K562 (cell line): ENCODE results near the gene ITPR1. TPM values are rescaled to one million over a fixed set of nuclear protein-coding genes. Genes with fewer than 3 reads are reported as not detected.
A peak's percentile ranks its signal among the peaks of the same experiment; 100 is the strongest.

ENCODE experiments used
- ATAC-seq: fragments of 200-7000 bp; cut with Tn5 transposase; 3 replicates; pipeline ENCODE4 v1.9.1; 2020; ENCODE audit warnings: moderate library complexity
- BruUV-seq: library from RNA; stranded (reverse); fragments of 400-500 nt; replicated peaks from 2 replicates; lab custom pipeline; 2021; lab: Mats Ljungman, UMichigan
- CTCF ChIA-PET: fragments of 300-600 bp; formaldehyde crosslinking; extraction: SDS; loops from one replicate; lab custom pipeline; 2021; ENCODE audit warnings: low intra/inter-chr PET ratio; lab: Yijun Ruan, JAX
- POLR2A ChIA-PET: fragments of 300-600, 350-650 bp; sonication (Branson Sonifier 250); formaldehyde crosslinking; extraction: SDS; loops from one replicate; lab custom pipeline; 2021; ENCODE audit warnings: antibody characterized with exemption, inconsistent platforms; lab: Yijun Ruan, JAX
- DNase-seq, 4 experiments: peaks; one replicate each; pipeline versions ENCODE4 v3.0.0 to v3.0.0-alpha.2; 2011 to 2018; ENCODE audit warnings: low spot score in 3 of 4, mixed read lengths in 3 of 4; ENCODE audit errors: extremely low read depth in 1 of 4
- FAIRE-seq: peaks from 2 replicates; lab custom pipeline; 2011; peaks lifted over from hg19 to GRCh38; lab: Jason Lieb, UNC
- H2AFZ ChIP-seq: 2 replicates; pipeline ENCODE4 v1.6.0; 2011; ENCODE audit warnings: low read depth, low read length, control low read depth, inconsistent platforms
- H3K27ac ChIP-seq: fragments of 200-600 bp; 3 replicates; pipeline ENCODE4 v1.8.0; 2011; ENCODE audit warnings: low read depth, mild to moderate bottlenecking, control low read depth, inconsistent platforms, low read length, moderate library complexity, mixed read lengths; ENCODE audit errors: extremely low read depth
- H3K27me3 ChIP-seq, 2 experiments: fragments of 300-600 bp in 1 of 2; 2 replicates in 1 of 2; 3 replicates in 1 of 2; pipeline versions ENCODE4 v1.6.0 to v1.8.0; 2011; ENCODE audit warnings: inconsistent platforms in 2 of 2, low read length in 2 of 2, mild to moderate bottlenecking in 1 of 2, mixed read lengths in 1 of 2, moderate library complexity in 1 of 2; ENCODE audit not compliant: control insufficient read depth in 2 of 2, insufficient read depth in 2 of 2
- H3K36me3 ChIP-seq: fragments of 300-600 bp; 3 replicates; pipeline ENCODE4 v1.8.0; 2011; ENCODE audit warnings: mild to moderate bottlenecking, low read length, inconsistent platforms; ENCODE audit not compliant: control insufficient read depth, insufficient read depth
- H3K4me1 ChIP-seq, 2 experiments: fragments of 200-600 bp in 1 of 2; replicated peaks in 1 of 2; 2 replicates in 1 of 2; 3 replicates in 1 of 2; pipeline versions ENCODE4 v1.5.1 to v1.8.0; 2011; ENCODE audit warnings: inconsistent platforms in 2 of 2, low read length in 2 of 2, mild to moderate bottlenecking in 1 of 2, mixed read lengths in 1 of 2, moderate library complexity in 1 of 2; ENCODE audit not compliant: control insufficient read depth in 2 of 2, insufficient read depth in 2 of 2
- H3K4me2 ChIP-seq: 2 replicates; pipeline ENCODE4 v1.6.1; 2011; ENCODE audit warnings: low read length, control low read depth, inconsistent platforms, mixed read lengths; ENCODE audit not compliant: insufficient read depth
- H3K4me3 ChIP-seq: fragments of 200-600 bp; sonication (generic), shearing (Covaris generic); 2 replicates; pipeline ENCODE4 v1.5.1; 2016; ENCODE audit warnings: control low read depth, inconsistent platforms
- H3K79me2 ChIP-seq: fragments of 200-600 bp; 3 replicates; pipeline ENCODE4 v1.8.0; 2011; ENCODE audit warnings: low read length, inconsistent platforms; ENCODE audit not compliant: control insufficient read depth, insufficient read depth
- H3K9ac ChIP-seq, 2 experiments: 2 replicates each; pipeline versions ENCODE4 v1.6.0 to v1.6.1; 2011; ENCODE audit warnings: low read depth in 2 of 2, low read length in 2 of 2, control low read depth in 1 of 2, inconsistent platforms in 1 of 2, mild to moderate bottlenecking in 1 of 2, mixed read lengths in 1 of 2; ENCODE audit not compliant: insufficient read depth in 1 of 2
- H3K9me1 ChIP-seq: one replicate; pipeline ENCODE4 v1.6.0; 2011; ENCODE audit warnings: inconsistent platforms, mild to moderate bottlenecking, low read length, moderate library complexity; ENCODE audit not compliant: control insufficient read depth, insufficient read depth
- H3K9me3 ChIP-seq: replicated peaks from 2 replicates; pipeline ENCODE4 v1.5.1; 2011; ENCODE audit warnings: low read depth, low read length, inconsistent platforms; ENCODE audit not compliant: control insufficient read depth, insufficient read depth
- H4K20me1 ChIP-seq: replicated peaks from 2 replicates; pipeline ENCODE4 v1.6.1; 2011; ENCODE audit warnings: low read length, inconsistent platforms, mixed read lengths; ENCODE audit not compliant: control insufficient read depth, insufficient read depth
- CHD7 ChIP-seq: fragments of 200-600 bp; sonication (generic); IDR thresholded peaks from one replicate; pipeline ENCODE4 v1.6.1; 2012; ENCODE audit warnings: mild to moderate bottlenecking, low read depth, low read length, inconsistent platforms
- CREB3L1 ChIP-seq: fragments of 450-650 bp; IDR thresholded peaks from 2 replicates; pipeline ENCODE4 v1.6.1; 2014; ENCODE audit warnings: low read depth, mild to moderate bottlenecking, moderate library complexity, borderline replicate concordance
- E2F6 ChIP-seq, 2 experiments: IDR thresholded peaks; 2 replicates each; pipeline ENCODE4 v1.6.1; 2011; ENCODE audit warnings: borderline replicate concordance in 1 of 2, control low read depth in 1 of 2, low read depth in 1 of 2, low read length in 1 of 2, mild to moderate bottlenecking in 1 of 2, mixed read lengths in 1 of 2, moderate library complexity in 1 of 2; ENCODE audit not compliant: insufficient read depth in 1 of 2, insufficient read length in 1 of 2, poor library complexity in 1 of 2, severe bottlenecking in 1 of 2; ENCODE audit errors: extremely low read depth in 1 of 2
- SP1 ChIP-seq: sonication (generic); formaldehyde crosslinking; IDR thresholded peaks from 2 replicates; pipeline ENCODE4 v1.8.1; 2022; ENCODE audit warnings: mild to moderate bottlenecking, missing genetic modification reagents
- TAF15 ChIP-seq: fragments of 200-400 bp; formaldehyde crosslinking; IDR thresholded peaks from 2 replicates; pipeline ENCODE4 v1.6.1; 2017; ENCODE audit warnings: mild to moderate bottlenecking, low read depth, low read length, moderate library complexity
- ZNF668 ChIP-seq: fragments of 250-450 bp; sonication (Bioruptor Pico); IDR thresholded peaks from 2 replicates; pipeline ENCODE4 v1.8.0; 2022; ENCODE audit warnings: mild to moderate bottlenecking, inconsistent platforms
- WGBS: fragments of 100-300 bp; shearing (Covaris generic); methylation state at CpG from one replicate; pipeline ENCODE4 v1.1.6; 2016; ENCODE audit warnings: low coverage, mixed read lengths; ENCODE audit not compliant: insufficient coverage; ENCODE audit errors: missing lambda C conversion rate; 5-methylcytosine and 5-hydroxymethylcytosine counted together
- in situ Hi-C: fragments of 300-500 bp; cut with MboI; formaldehyde crosslinking; loops from 4 replicates; pipeline ENCODE4 v1.15.0; 2018; ENCODE audit warnings: inconsistent platforms, mixed read lengths
- intact Hi-C: fragments of 100-400 bp; cut with micrococcal nuclease; formaldehyde crosslinking; loops from 2 replicates; pipeline ENCODE4 v1.14.2; 2022
- polyA plus RNA-seq, 8 experiments: library from polyadenylated mRNA; depleted of rRNA in 4 of 8; stranded (reverse) in 5 of 8; unstranded in 3 of 8; fragments of >200 nt; fragmentation: Nextera tagmentation in 2 of 8; fragmentation: Illumina TruSeq in 1 of 8; extraction: Ambion mirVana in 2 of 8; extraction: Trizol in 1 of 8; gene quantifications; 2 replicates each; pipeline versions ENCODE4 v1.2.1 to v1.2.3, GENCODE V29; 2011 to 2014; ENCODE audit warnings: inconsistent platforms in 1 of 8, missing spikeins in 1 of 8
- total RNA-seq, 7 experiments: library from RNA; depleted of rRNA in 6 of 7; stranded (reverse); fragments of >200 nt in 6 of 7; fragmentation: Illumina TruSeq in 2 of 7; extraction: Trizol in 2 of 7; gene quantifications; 2 replicates each; pipeline versions ENCODE4 v1.2.1 to v1.2.3, GENCODE V29; 2011 to 2021; ENCODE audit warnings: low replicate concordance in 1 of 7

The ITPR1 gene
- total and polyA plus RNA-seq, 9 of the 15 experiments (the other 6 are each of a cell fraction or from before 2014, with no cell fraction given), result 22.4 to 40.0 (median 27.4) TPM

GRCh38 chr3:4806535-4807108 is 313.5 kb downstream of the ITPR1 start:
- peak; percentile 62 for ATAC-seq
- no peak overlapping the region for H3K4me2 ChIP-seq
- no peak overlapping the region for H3K9ac ChIP-seq
- peak in 2 of 4 experiments; percentile 60 to 67 for DNase-seq
- H3K9me3 ChIP-seq, result no peaks in the 10 kb centered on the region
- H3K4me1 ChIP-seq, result peaks cover 0 to 36% of the 10 kb centered on the region in 2 experiments; a peak in 4 of 5 replicates
- intact Hi-C loops (no loop called here), in situ Hi-C loops (no loop called here)
- H2AFZ ChIP-seq, result peak overlapping the region; percentile 73
- no peaks in the 10 kb centered on the region for H3K79me2 ChIP-seq
- ChIA-PET CTCF (no interaction called here), POLR2A (interaction anchor here (0.7 to 4.1 kb wide), 7 partner anchors 8 to 170 kb away, joined by 3 to 20 read pairs (median 4); no protein-coding TSS in a partner anchor)
- peak overlapping the region; percentile 45; the same call in 2 of the 3 replicates for H3K27ac ChIP-seq
- no peaks in the 10 kb centered on the region for H3K27me3 ChIP-seq
- FAIRE-seq, result no peak
- BruUV-seq, result no TSS peak
- no peaks in the 10 kb centered on the region for H3K9me1 ChIP-seq
- no peaks in the 10 kb centered on the region for H4K20me1 ChIP-seq
- WGBS, result 51% methylated on average over 6 of the region's 6 CpGs
- no peak overlapping the region for H3K4me3 ChIP-seq
- H3K36me3 ChIP-seq, result peaks cover 2% of the 10 kb centered on the region; the same call in 1 of the 3 replicates
- TF ChIP-seq SP1 (no peak), TAF15 (no peak), ZNF668 (CRISPR knock-in tag) (peak; percentile 51; the same call in 1 of the 2 replicates), CREB3L1 (no peak), E2F6 (IDR thresholded peaks at IDR 0.05; ENCODE audit: borderline replicate concordance in 1 of 2, extremely low read depth in 1 of 2, insufficient read depth in 1 of 2, insufficient read length in 1 of 2, low read depth in 1 of 2, low read length in 1 of 2, poor library complexity in 1 of 2, severe bottlenecking in 1 of 2) (peak in 1 of 2 experiments; percentile 48), CHD7 (no peak)
